GM21381 (cell line): Measurements from ENCODE around the gene TAS2R1.

ENCODE experiments used
- ATAC-seq: cut with Tn5 transposase; IDR thresholded peaks from one replicate; pipeline ENCODE4 v1.9.1; 2021; ENCODE audit warnings: mild to moderate bottlenecking, moderate library complexity; ENCODE audit not compliant: unreplicated experiment

Gene TAS2R1

GRCh38 chr5:9589049-9589835 lies 40.9 kb downstream of the TAS2R1 start:
- no peak for ATAC-seq

GRCh38 chr5:9588254-9588653 lies 41.9 kb downstream of the TAS2R1 start:
- no peak for ATAC-seq

GRCh38 chr5:9587135-9587534 lies 43.0 kb downstream of the TAS2R1 start:
- no peak for ATAC-seq

GRCh38 chr5:9582406-9582805 lies 47.7 kb downstream of the TAS2R1 start:
- ATAC-seq: no peak
